Keratinocyte (primary cell): ENCODE measurements around the gene DENND4C. TPM values are rescaled to one million over a fixed set of nuclear protein-coding genes. Genes with fewer than 3 reads are reported as not detected.

ENCODE experiments used
- DNase-seq: peaks from one replicate; pipeline ENCODE4 v3.0.0-alpha.2; 2011; ENCODE audit warnings: low read depth, missing footprints, low spot score
- FAIRE-seq: peaks from 2 replicates; lab custom pipeline; 2011; peaks lifted over from hg19 to GRCh38; lab: Jason Lieb, UNC
- H2AFZ ChIP-seq: 2 replicates; pipeline ENCODE4 v1.6.0; 2012; ENCODE audit warnings: low read length, control low read depth, inconsistent platforms; ENCODE audit not compliant: control insufficient read depth
- H3K27ac ChIP-seq: 2 replicates; pipeline ENCODE4 v1.5.1; 2011; ENCODE audit warnings: low read length; ENCODE audit not compliant: control insufficient read depth, insufficient read depth
- H3K27me3 ChIP-seq: 3 replicates; pipeline ENCODE4 v1.6.0; 2011; ENCODE audit warnings: low read length; ENCODE audit not compliant: control insufficient read depth, insufficient read depth; ENCODE audit errors: extremely low read depth
- H3K36me3 ChIP-seq, 2 experiments: 2 replicates in 1 of 2; 3 replicates in 1 of 2; pipeline ENCODE4 v1.5.1; 2011; ENCODE audit warnings: low read length in 2 of 2, mild to moderate bottlenecking in 1 of 2; ENCODE audit not compliant: control insufficient read depth in 2 of 2, insufficient read depth in 2 of 2; ENCODE audit errors: extremely low read depth in 1 of 2
- H3K4me1 ChIP-seq: 3 replicates; pipeline ENCODE4 v1.5.1; 2011; ENCODE audit warnings: low read length; ENCODE audit not compliant: control insufficient read depth, insufficient read depth; ENCODE audit errors: extremely low read depth
- H3K4me2 ChIP-seq: 3 replicates; pipeline ENCODE4 v1.6.0; 2011; ENCODE audit warnings: low read depth, low read length; ENCODE audit not compliant: control insufficient read depth, insufficient read depth; ENCODE audit errors: extremely low read depth
- H3K4me3 ChIP-seq, 3 experiments: fragments of 200-600 bp in 1 of 3; sonication (generic) in 1 of 3; 2 replicates in 2 of 3; 3 replicates in 1 of 3; pipeline ENCODE4 v1.5.1; 2011 to 2016; ENCODE audit warnings: low read length in 3 of 3, mild to moderate bottlenecking in 3 of 3, control low read depth in 2 of 3, inconsistent platforms in 1 of 3, low read depth in 1 of 3, mixed read lengths in 1 of 3, mixed run types in 1 of 3, moderate library complexity in 1 of 3; ENCODE audit not compliant: control insufficient read depth in 2 of 3, insufficient read depth in 2 of 3; ENCODE audit errors: extremely low read depth in 1 of 3
- H3K79me2 ChIP-seq: 2 replicates; pipeline ENCODE4 v1.6.0; 2012; ENCODE audit warnings: low read length; ENCODE audit not compliant: control insufficient read depth, insufficient read depth
- H3K9ac ChIP-seq: 3 replicates; pipeline ENCODE4 v1.6.0; 2011; ENCODE audit warnings: low read length; ENCODE audit not compliant: control insufficient read depth, insufficient read depth; ENCODE audit errors: extremely low read depth
- H3K9me1 ChIP-seq: 3 replicates; pipeline ENCODE4 v1.6.0; 2011; ENCODE audit warnings: low read length; ENCODE audit not compliant: control insufficient read depth, insufficient read depth; ENCODE audit errors: extremely low read depth
- H3K9me3 ChIP-seq: 2 replicates; pipeline ENCODE4 v1.5.1; 2012; ENCODE audit warnings: low read depth, low read length; ENCODE audit not compliant: control insufficient read depth
- H4K20me1 ChIP-seq: 3 replicates; pipeline ENCODE4 v1.6.0; 2011; ENCODE audit warnings: low read length; ENCODE audit not compliant: control insufficient read depth, insufficient read depth; ENCODE audit errors: extremely low read depth
- CTCF ChIP-seq, 3 experiments: IDR thresholded peaks in 1 of 3; conservative IDR thresholded peaks in 1 of 3; optimal IDR thresholded peaks in 1 of 3; 2 replicates in 2 of 3; 3 replicates in 1 of 3; pipeline versions ENCODE3 to v1.5.1; 2011; ENCODE audit warnings: low read length in 3 of 3, mild to moderate bottlenecking in 3 of 3, moderate library complexity in 2 of 3, control low read depth in 1 of 3, inconsistent platforms in 1 of 3; ENCODE audit not compliant: insufficient read depth in 2 of 3; ENCODE audit errors: extremely low read depth in 1 of 3
- EZH2 ChIP-seq: IDR thresholded peaks from one replicate; pipeline ENCODE4 v1.6.1; 2012; ENCODE audit warnings: inconsistent platforms, mild to moderate bottlenecking, low read length, moderate library complexity
- dilution Hi-C: fragments of 300-500 bp; cut with MboI; formaldehyde crosslinking; loops from one replicate; pipeline ENCODE4 v1.7.0; 2020; ENCODE audit warnings: low sequenced_read_pairs; ENCODE audit not compliant: extremely low pct_ligation_motif_present
- polyA plus RNA-seq, 5 experiments: library from polyadenylated mRNA; depleted of rRNA in 3 of 5; stranded (reverse) in 3 of 5; stranded (forward) in 1 of 5; unstranded in 1 of 5; fragments of >200 nt; gene quantifications; 1 replicate in 1 of 5; 2 replicates in 3 of 5; 3 replicates in 1 of 5; pipeline versions ENCODE4 v1.2.1 to v1.2.3, GENCODE V29; 2011 to 2012; ENCODE audit warnings: missing spikeins in 2 of 5, low read depth in 1 of 5, low replicate concordance in 1 of 5

The DENND4C gene
- polyA plus RNA-seq, 1 donor (not counting 4 experiments of a cell fraction or from before 2014, with no cell fraction given), result 25.6 TPM

GRCh38 chr9:19358701-19359100 lies 128.2 kb downstream of the DENND4C start:
- peaks cover 1 to 4% of the 10 kb centered on the region in 2 experiments for H3K36me3 ChIP-seq
- no peaks in the 10 kb centered on the region for H3K9me1 ChIP-seq
- H3K9ac ChIP-seq, result no peak overlapping the region
- no peaks in the 10 kb centered on the region for H3K79me2 ChIP-seq
- H2AFZ ChIP-seq, result no peak overlapping the region
- DNase-seq, result no peak
- no peak overlapping the region for H3K4me3 ChIP-seq
- no peak for TF ChIP-seq CTCF (optimal IDR thresholded peaks at IDR 0.05 in 1 of 3, IDR thresholded peaks at IDR 0.05 in 1 of 3, conservative IDR thresholded peaks at IDR 0.05 in 1 of 3; ENCODE audit: extremely low read depth in 1 of 3, insufficient read depth in 2 of 3, low read length in 3 of 3)
- no peak for TF ChIP-seq EZH2
- no peaks in the 10 kb centered on the region for H3K9me3 ChIP-seq
- H3K27me3 ChIP-seq, result no peaks in the 10 kb centered on the region
- no peaks in the 10 kb centered on the region for H4K20me1 ChIP-seq
- H3K27ac ChIP-seq, result no peak overlapping the region
- peaks cover 3% of the 10 kb centered on the region for H3K4me1 ChIP-seq
- no peak overlapping the region for H3K4me2 ChIP-seq
- no peak for FAIRE-seq
- dilution Hi-C loops, result no loop called here

GRCh38 chr9:19369107-19369506 lies 138.6 kb downstream of the DENND4C start:
- Histone ChIP-seq H3K4me2 (no peak overlapping the region), H3K9me1 (no peaks in the 10 kb centered on the region)
- dilution Hi-C loops, result no loop called here

More at GRCh38 chr9:19369107-19369506, 138.6 kb downstream of the DENND4C start:
- Histone ChIP-seq H3K4me1 (no peaks in the 10 kb centered on the region), H2AFZ (no peak overlapping the region), H3K27ac (no peak overlapping the region), H3K9me3 (no peaks in the 10 kb centered on the region), H3K4me3 (no peak overlapping the region), H3K79me2 (no peaks in the 10 kb centered on the region), H3K36me3 (peaks cover 4 to 5% of the 10 kb centered on the region in 2 experiments), H4K20me1 (no peaks in the 10 kb centered on the region), H3K9ac (no peak overlapping the region), H3K27me3 (no peaks in the 10 kb centered on the region)
- FAIRE-seq, result no peak
- TF ChIP-seq EZH2 (no peak), CTCF (optimal IDR thresholded peaks at IDR 0.05 in 1 of 3, IDR thresholded peaks at IDR 0.05 in 1 of 3, conservative IDR thresholded peaks at IDR 0.05 in 1 of 3; ENCODE audit: extremely low read depth in 1 of 3, insufficient read depth in 2 of 3, low read length in 3 of 3) (no peak)
- DNase-seq, result no peak
